SK-N-SH (cell line): ENCODE data around the gene MCTP1.

Source experiments
- GABPA ChIP-seq: IDR thresholded peaks from 2 replicates; pipeline ENCODE4 v1.4.0; 2012; ENCODE audit warnings: low read depth, mild to moderate bottlenecking
- TF ChIP-seq, protein P1 (sequence below): fragments of 200-600 bp; sonication (generic); IDR thresholded peaks from 2 replicates; pipeline ENCODE4 v1.6.1; 2017; ENCODE audit warnings: antibody characterized with exemption, mild to moderate bottlenecking, moderate library complexity

GRCh38 chr5:95029569-95030366, 255.1 kb downstream of the MCTP1 start:
- TF ChIP-seq GABPA = no peak
- TF ChIP-seq, protein P1, sequence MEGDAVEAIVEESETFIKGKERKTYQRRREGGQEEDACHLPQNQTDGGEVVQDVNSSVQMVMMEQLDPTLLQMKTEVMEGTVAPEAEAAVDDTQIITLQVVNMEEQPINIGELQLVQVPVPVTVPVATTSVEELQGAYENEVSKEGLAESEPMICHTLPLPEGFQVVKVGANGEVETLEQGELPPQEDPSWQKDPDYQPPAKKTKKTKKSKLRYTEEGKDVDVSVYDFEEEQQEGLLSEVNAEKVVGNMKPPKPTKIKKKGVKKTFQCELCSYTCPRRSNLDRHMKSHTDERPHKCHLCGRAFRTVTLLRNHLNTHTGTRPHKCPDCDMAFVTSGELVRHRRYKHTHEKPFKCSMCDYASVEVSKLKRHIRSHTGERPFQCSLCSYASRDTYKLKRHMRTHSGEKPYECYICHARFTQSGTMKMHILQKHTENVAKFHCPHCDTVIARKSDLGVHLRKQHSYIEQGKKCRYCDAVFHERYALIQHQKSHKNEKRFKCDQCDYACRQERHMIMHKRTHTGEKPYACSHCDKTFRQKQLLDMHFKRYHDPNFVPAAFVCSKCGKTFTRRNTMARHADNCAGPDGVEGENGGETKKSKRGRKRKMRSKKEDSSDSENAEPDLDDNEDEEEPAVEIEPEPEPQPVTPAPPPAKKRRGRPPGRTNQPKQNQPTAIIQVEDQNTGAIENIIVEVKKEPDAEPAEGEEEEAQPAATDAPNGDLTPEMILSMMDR = no peak
